HL-60 (cell line): Measurements from ENCODE around the gene DENND1C.

ENCODE experiments used
- DNase-seq, 2 experiments: peaks; one replicate each; pipeline ENCODE4 v3.0.0-alpha.2; 2010 to 2020; ENCODE audit warnings: low read depth in 1 of 2, low spot score in 1 of 2
- H3K27ac ChIP-seq: fragments of 250-450 bp; sonication (Bioruptor Pico); replicated peaks from 2 replicates; pipeline ENCODE4 v1.5.1; 2020; ENCODE audit warnings: mild to moderate bottlenecking, moderate library complexity
- H3K27me3 ChIP-seq: fragments of 250-450 bp; sonication (Bioruptor Pico); 2 replicates; pipeline ENCODE4 v1.5.1; 2021; ENCODE audit warnings: mild to moderate bottlenecking, moderate library complexity; ENCODE audit not compliant: insufficient read depth, poor library complexity, severe bottlenecking
- H3K4me3 ChIP-seq: replicated peaks from 2 replicates; pipeline ENCODE4 v1.5.1; 2011; ENCODE audit warnings: mild to moderate bottlenecking, control low read depth, low read length; ENCODE audit not compliant: insufficient read depth
- GABPA ChIP-seq: IDR thresholded peaks from 2 replicates; pipeline ENCODE4 v1.6.1; 2012; ENCODE audit warnings: low read depth
- POLR2AphosphoS5 ChIP-seq: IDR thresholded peaks from 2 replicates; pipeline ENCODE4 v1.6.1; 2012; ENCODE audit warnings: low read depth
- REST ChIP-seq: IDR thresholded peaks from 2 replicates; pipeline ENCODE4 v1.6.1; 2012; ENCODE audit warnings: low read depth; ENCODE audit not compliant: insufficient replicate concordance
- SPI1 ChIP-seq: IDR thresholded peaks from 2 replicates; pipeline ENCODE4 v1.6.1; 2012; ENCODE audit warnings: low read depth, mild to moderate bottlenecking, borderline replicate concordance
- TF ChIP-seq, protein P1 (sequence below): IDR thresholded peaks from one replicate; pipeline ENCODE4 v1.5.1; 2011; ENCODE audit warnings: low read length, control low read depth, inconsistent platforms; ENCODE audit not compliant: insufficient read depth

DENND1C gene

DNA sequence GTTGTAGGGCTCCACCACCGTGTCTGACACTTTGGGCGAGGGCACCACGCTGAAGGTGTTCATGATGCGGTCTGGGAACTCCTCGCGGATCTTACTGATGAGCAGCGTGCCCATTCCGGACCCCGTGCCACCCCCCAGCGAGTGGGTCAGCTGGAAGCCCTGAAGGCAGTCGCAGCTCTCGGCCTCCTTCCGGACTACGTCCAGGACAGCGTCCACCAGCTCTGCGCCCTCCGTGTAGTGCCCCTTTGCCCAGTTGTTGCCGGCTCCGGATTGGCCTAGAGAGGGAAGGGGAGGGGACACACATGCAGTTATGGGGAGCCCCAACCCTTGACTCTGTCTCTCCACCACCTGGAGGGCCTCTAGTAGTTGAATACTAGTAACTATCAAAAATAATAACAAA is 14.4 kb upstream of the DENND1C start:
- Histone ChIP-seq H3K4me3 (no peak overlapping the region), H3K27me3 (peaks cover 1% of the 10 kb centered on the region), H3K27ac (no peak overlapping the region)
- DNase-seq, result no peak
- TF ChIP-seq GABPA (no peak), SPI1 (no peak), POLR2AphosphoS5 (no peak), REST (no peak)
- TF ChIP-seq, protein P1, sequence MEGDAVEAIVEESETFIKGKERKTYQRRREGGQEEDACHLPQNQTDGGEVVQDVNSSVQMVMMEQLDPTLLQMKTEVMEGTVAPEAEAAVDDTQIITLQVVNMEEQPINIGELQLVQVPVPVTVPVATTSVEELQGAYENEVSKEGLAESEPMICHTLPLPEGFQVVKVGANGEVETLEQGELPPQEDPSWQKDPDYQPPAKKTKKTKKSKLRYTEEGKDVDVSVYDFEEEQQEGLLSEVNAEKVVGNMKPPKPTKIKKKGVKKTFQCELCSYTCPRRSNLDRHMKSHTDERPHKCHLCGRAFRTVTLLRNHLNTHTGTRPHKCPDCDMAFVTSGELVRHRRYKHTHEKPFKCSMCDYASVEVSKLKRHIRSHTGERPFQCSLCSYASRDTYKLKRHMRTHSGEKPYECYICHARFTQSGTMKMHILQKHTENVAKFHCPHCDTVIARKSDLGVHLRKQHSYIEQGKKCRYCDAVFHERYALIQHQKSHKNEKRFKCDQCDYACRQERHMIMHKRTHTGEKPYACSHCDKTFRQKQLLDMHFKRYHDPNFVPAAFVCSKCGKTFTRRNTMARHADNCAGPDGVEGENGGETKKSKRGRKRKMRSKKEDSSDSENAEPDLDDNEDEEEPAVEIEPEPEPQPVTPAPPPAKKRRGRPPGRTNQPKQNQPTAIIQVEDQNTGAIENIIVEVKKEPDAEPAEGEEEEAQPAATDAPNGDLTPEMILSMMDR, result no peak

DNA sequence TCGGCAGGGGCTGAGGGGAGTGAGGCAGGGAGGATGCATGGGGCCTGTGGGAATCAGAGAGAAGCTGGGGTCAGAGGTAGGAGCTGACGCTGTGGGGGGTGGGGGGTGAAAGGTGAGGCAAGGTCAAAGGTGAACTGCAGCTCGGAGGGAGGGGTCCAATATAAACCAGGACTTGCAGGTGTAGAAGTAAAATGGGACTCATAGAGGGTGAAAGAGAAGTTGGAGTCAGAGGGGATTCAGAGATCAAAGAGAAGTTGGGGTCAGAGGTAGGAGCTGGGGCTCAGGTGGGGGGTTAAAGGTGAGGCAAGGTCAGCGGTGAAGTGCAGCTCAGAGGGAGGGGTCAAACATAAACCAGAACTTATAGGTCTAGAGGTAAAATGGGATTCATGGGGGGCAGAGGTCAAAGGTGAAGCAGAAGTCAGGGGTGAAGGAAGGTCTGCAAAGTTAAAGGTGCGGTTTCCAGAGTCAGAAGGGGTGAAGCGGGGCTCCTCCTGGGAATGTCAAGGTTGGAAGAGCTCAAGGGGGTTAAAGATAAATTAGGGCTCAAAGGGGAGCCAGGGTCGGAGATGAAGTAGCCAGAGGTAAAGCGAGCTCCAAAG is 12.9 kb upstream of the DENND1C start:
- no peak for DNase-seq
- no peak overlapping the region for H3K27ac ChIP-seq
- no peak overlapping the region for H3K4me3 ChIP-seq
- no peaks in the 10 kb centered on the region for H3K27me3 ChIP-seq
- TF ChIP-seq REST, result no peak
- TF ChIP-seq, protein P1, result no peak
- no peak for TF ChIP-seq POLR2AphosphoS5
- no peak for TF ChIP-seq SPI1
- no peak for TF ChIP-seq GABPA

DNA sequence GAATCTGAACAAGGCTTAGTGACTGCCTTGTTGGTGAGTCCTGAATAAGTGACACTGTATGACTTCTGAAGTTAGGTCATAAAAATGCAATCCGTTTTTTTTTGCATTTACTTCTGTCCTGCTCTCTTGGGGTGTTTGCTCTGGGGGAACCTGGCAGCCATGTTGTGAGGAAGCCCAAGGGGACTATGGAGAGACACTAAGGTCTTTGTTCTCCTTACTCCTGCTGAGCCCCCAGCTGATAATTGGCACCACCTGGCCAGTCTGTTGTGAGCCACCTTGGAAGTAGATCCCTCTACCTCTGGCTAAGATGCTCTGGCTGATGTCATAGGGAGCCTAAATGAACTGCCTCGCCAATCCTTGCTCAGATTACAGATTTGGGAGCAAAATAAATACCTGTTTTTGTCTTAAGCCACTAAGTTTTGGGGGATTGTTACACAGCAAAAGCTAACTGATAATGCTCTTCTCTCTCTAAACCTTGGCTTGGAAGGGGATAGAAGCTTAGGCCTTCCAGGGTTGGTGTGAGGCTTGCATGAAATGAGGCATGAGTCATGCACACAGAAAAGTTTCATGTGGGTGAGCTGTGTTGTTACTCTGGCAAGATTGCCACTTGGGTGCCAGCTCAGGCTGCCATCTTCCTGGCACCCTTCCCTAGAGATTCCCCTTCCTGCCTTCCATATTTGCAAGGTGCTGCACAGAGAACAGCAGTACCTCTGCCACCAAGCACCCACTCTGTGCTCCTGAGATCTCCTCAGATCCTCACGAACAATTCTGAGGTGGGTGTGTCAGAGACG is 10.4 kb upstream of the DENND1C start:
- DNase-seq, result no peak
- TF ChIP-seq GABPA, result no peak
- no peak for TF ChIP-seq SPI1
- no peak for TF ChIP-seq REST
- no peak for TF ChIP-seq POLR2AphosphoS5
- TF ChIP-seq, protein P1, result no peak
- Histone ChIP-seq H3K27me3 (no peaks in the 10 kb centered on the region), H3K4me3 (no peak overlapping the region), H3K27ac (no peak overlapping the region)
